GM23248 (cell line): Measurements from ENCODE around the gene CLCN1. TPM values are rescaled to one million over a fixed set of nuclear protein-coding genes. Genes with fewer than 3 reads are reported as not detected.

ENCODE experiments used
- DNase-seq: peaks from one replicate; pipeline ENCODE4 v3.0.0-alpha.2; 2015
- H2AFZ ChIP-seq: fragments of 200-600 bp; sonication (generic); 2 replicates; pipeline ENCODE4 v1.6.1; 2016; ENCODE audit warnings: antibody characterized with exemption
- H3F3A ChIP-seq: fragments of 200-600 bp; sonication (generic); 2 replicates; pipeline ENCODE4 v1.6.1; 2016; ENCODE audit warnings: mild to moderate bottlenecking, antibody characterized with exemption, mixed run types; ENCODE audit not compliant: insufficient read depth
- H3K27ac ChIP-seq: fragments of 200-600 bp; sonication (generic); 2 replicates; pipeline ENCODE4 v1.5.1; 2016; ENCODE audit warnings: mild to moderate bottlenecking
- H3K27me3 ChIP-seq: fragments of 200-600 bp; sonication (generic); replicated peaks from 2 replicates; pipeline ENCODE4 v1.6.1; 2016; ENCODE audit warnings: mild to moderate bottlenecking; ENCODE audit not compliant: insufficient read depth
- H3K36me3 ChIP-seq: fragments of 200-600 bp; sonication (generic); 2 replicates; pipeline ENCODE4 v1.6.1; 2016; ENCODE audit warnings: low read depth, mild to moderate bottlenecking
- H3K4me1 ChIP-seq: fragments of 200-600 bp; sonication (generic); 2 replicates; pipeline ENCODE4 v1.6.1; 2016; ENCODE audit warnings: mild to moderate bottlenecking; ENCODE audit not compliant: insufficient read depth
- H3K4me2 ChIP-seq: fragments of 200-600 bp; sonication (generic); one replicate; pipeline ENCODE4 v1.6.1; 2016; ENCODE audit warnings: mild to moderate bottlenecking; ENCODE audit not compliant: unreplicated experiment
- H3K4me3 ChIP-seq: fragments of 200-600 bp; sonication (generic); 2 replicates; pipeline ENCODE4 v1.5.1; 2016; ENCODE audit warnings: mild to moderate bottlenecking
- H3K79me2 ChIP-seq: fragments of 200-600 bp; sonication (generic); 2 replicates; pipeline ENCODE4 v1.6.1; 2016; ENCODE audit warnings: mild to moderate bottlenecking; ENCODE audit not compliant: insufficient read depth
- H3K9ac ChIP-seq: fragments of 200-600 bp; sonication (generic); 2 replicates; pipeline ENCODE4 v1.6.1; 2016; ENCODE audit warnings: mild to moderate bottlenecking
- H3K9me2 ChIP-seq: fragments of 200-600 bp; sonication (generic); 2 replicates; pipeline ENCODE4 v1.6.1; 2016; ENCODE audit warnings: mixed run types, mild to moderate bottlenecking, moderate library complexity; ENCODE audit not compliant: insufficient read depth
- H3K9me3 ChIP-seq: fragments of 200-600 bp; sonication (generic); one replicate; pipeline ENCODE4 v1.6.1; 2017; ENCODE audit warnings: low read depth
- H4K20me1 ChIP-seq: fragments of 200-600 bp; sonication (generic); 2 replicates; pipeline ENCODE4 v1.6.0; 2016; ENCODE audit not compliant: insufficient read depth
- EZH2 ChIP-seq: fragments of 200-600 bp; sonication (generic); IDR thresholded peaks from 2 replicates; pipeline ENCODE4 v1.6.1; 2018; ENCODE audit warnings: antibody characterized with exemption, mild to moderate bottlenecking; ENCODE audit not compliant: insufficient read depth, poor library complexity, severe bottlenecking
- EZH2phosphoT487 ChIP-seq: fragments of 200-600 bp; sonication (generic); IDR thresholded peaks from 2 replicates; pipeline ENCODE4 v1.6.1; 2018; ENCODE audit warnings: antibody characterized with exemption, moderate library complexity, mild to moderate bottlenecking, low read depth; ENCODE audit not compliant: insufficient read depth
- WGBS, 2 experiments: methylation state at CpG; one replicate each; pipeline ENCODE4 v1.1.6; 2015 to 2017; ENCODE audit warnings: low lambda C conversion rate in 2 of 2, low coverage in 1 of 2; ENCODE audit errors: missing lambda C conversion rate in 2 of 2; 5-methylcytosine and 5-hydroxymethylcytosine counted together
- in situ Hi-C: fragments of 300-500 bp; cut with MboI; formaldehyde crosslinking; loops from 2 replicates; pipeline ENCODE4 v1.15.0; 2020
- polyA plus RNA-seq: library from polyadenylated mRNA; unstranded; fragments of >200 nt; fragmentation: Nextera tagmentation; extraction: Ambion mirVana; gene quantifications from 2 replicates; pipeline ENCODE4 v1.2.1, GENCODE V29; 2016
- total RNA-seq: library from RNA; depleted of rRNA; stranded (reverse); fragments of >200 nt; shearing (Covaris generic); gene quantifications from 2 replicates; pipeline ENCODE4 v1.2.3, GENCODE V29; 2014

CLCN1 gene
- total and polyA plus RNA-seq, 2 experiments from 2014 or later = not detected

GRCh38 chr7:143334244-143334643 is 18.3 kb downstream of the CLCN1 start:
- no peak for TF ChIP-seq EZH2phosphoT487
- TF ChIP-seq EZH2 = no peak
- no peaks in the 10 kb centered on the region for H3K36me3 ChIP-seq
- in situ Hi-C loops = no loop called here
- peaks cover 8% of the 10 kb centered on the region for H3K4me1 ChIP-seq
- 25 to 48% methylated on average over 1 of the region's 1 CpG for whole genome bisulfite sequencing, 2 experiments
- H3K4me2 ChIP-seq = no peak overlapping the region
- no peak overlapping the region for H2AFZ ChIP-seq
- no peaks in the 10 kb centered on the region for H3K9me3 ChIP-seq
- H3K27me3 ChIP-seq = 0 out of 2 replicates have a peak, but pooled peaks cover 5% of the 10 kb centered on the region
- H3K4me3 ChIP-seq = no peak overlapping the region
- DNase-seq = no peak
- H3F3A ChIP-seq = peaks cover 8% of the 10 kb centered on the region
- no peaks in the 10 kb centered on the region for H3K9me2 ChIP-seq
- no peaks in the 10 kb centered on the region for H4K20me1 ChIP-seq
- H3K9ac ChIP-seq = no peak overlapping the region
- no peak overlapping the region for H3K27ac ChIP-seq
- H3K79me2 ChIP-seq = no peaks in the 10 kb centered on the region

- DNase-seq = no peak
- H3K27me3 ChIP-seq = peaks cover 10% of the 10 kb centered on the region; the same call in 1 of the 2 replicates
- no peaks in the 10 kb centered on the region for H3F3A ChIP-seq
- 87 to 92% methylated on average over 3 of the region's 3 CpGs for WGBS, 2 experiments
- H3K4me2 ChIP-seq = no peak overlapping the region
- H3K9ac ChIP-seq = no peak overlapping the region
- no peaks in the 10 kb centered on the region for H3K9me2 ChIP-seq
- TF ChIP-seq EZH2 (no peak), EZH2phosphoT487 (no peak)
- H3K4me1 ChIP-seq = no peaks in the 10 kb centered on the region
- no peak overlapping the region for H2AFZ ChIP-seq
- no peaks in the 10 kb centered on the region for H3K79me2 ChIP-seq
- H3K36me3 ChIP-seq = no peaks in the 10 kb centered on the region
- no peak overlapping the region for H3K27ac ChIP-seq
- H4K20me1 ChIP-seq = no peaks in the 10 kb centered on the region
- in situ Hi-C loops = no loop called here
- no peak overlapping the region for H3K4me3 ChIP-seq
- H3K9me3 ChIP-seq = no peaks in the 10 kb centered on the region
Observed at GRCh38 chr7:143337216-143337615, 21.3 kb downstream of the CLCN1 start.

GRCh38 chr7:143341842-143342241 is 25.9 kb downstream of the CLCN1 start:
- no peaks in the 10 kb centered on the region for H4K20me1 ChIP-seq
- no peaks in the 10 kb centered on the region for H3F3A ChIP-seq
- WGBS, 2 experiments = 86 to 89% methylated on average over 8 of the region's 8 CpGs
- no peaks in the 10 kb centered on the region for H3K9me2 ChIP-seq
- H2AFZ ChIP-seq = no peak overlapping the region
- in situ Hi-C loops = no loop called here
- DNase-seq = no peak
- TF ChIP-seq EZH2phosphoT487 = no peak
- TF ChIP-seq EZH2 = no peak
- no peak overlapping the region for H3K4me3 ChIP-seq
- no peak overlapping the region for H3K4me2 ChIP-seq
- H3K4me1 ChIP-seq = no peaks in the 10 kb centered on the region
- no peaks in the 10 kb centered on the region for H3K79me2 ChIP-seq
- no peaks in the 10 kb centered on the region for H3K36me3 ChIP-seq
- H3K27me3 ChIP-seq = peaks cover 15% of the 10 kb centered on the region
- no peak overlapping the region for H3K27ac ChIP-seq
- no peaks in the 10 kb centered on the region for H3K9me3 ChIP-seq
- H3K9ac ChIP-seq = no peak overlapping the region

DNA sequence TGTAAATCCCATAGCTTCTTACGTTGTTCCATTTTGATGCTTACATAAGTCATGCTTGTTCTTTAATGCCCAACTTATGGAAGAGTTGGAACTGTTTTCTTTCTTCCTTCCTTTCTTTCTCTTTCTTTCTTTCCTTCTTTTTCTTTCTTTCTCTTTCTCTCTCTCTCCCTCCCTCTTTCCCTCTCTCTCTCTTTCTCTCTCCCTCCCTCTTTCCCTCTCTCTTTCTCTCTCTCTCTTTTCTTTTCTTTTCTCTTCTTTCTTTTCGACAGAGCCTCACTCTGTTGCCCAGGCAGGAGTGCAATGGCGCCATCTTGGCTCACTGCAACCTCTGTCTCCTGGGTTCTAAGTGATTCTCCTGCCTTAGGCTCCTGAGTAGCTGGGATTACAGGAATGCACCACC is 27.7 kb downstream of the CLCN1 start:
- DNase-seq = no peak

GRCh38 chr7:143345428-143345900 is 29.6 kb downstream of the CLCN1 start:
- no peak overlapping the region for H3K9ac ChIP-seq
- no peak overlapping the region; the same call in 1 of the 2 replicates for H3K4me3 ChIP-seq
- WGBS, 2 experiments = 12 to 14% methylated on average over 32 to 34 of the region's 35 CpGs
- TF ChIP-seq EZH2 (no peak), EZH2phosphoT487 (no peak)
- no peaks in the 10 kb centered on the region for H3K36me3 ChIP-seq
- peak overlapping the region; percentile 69 for H2AFZ ChIP-seq
- in situ Hi-C loops = no loop called here
- no peaks in the 10 kb centered on the region for H3F3A ChIP-seq
- H3K27me3 ChIP-seq = peaks cover 19% of the 10 kb centered on the region
- H3K79me2 ChIP-seq = no peaks in the 10 kb centered on the region
- no peaks in the 10 kb centered on the region for H3K4me1 ChIP-seq
- no peak overlapping the region for H3K4me2 ChIP-seq
- no peaks in the 10 kb centered on the region for H3K9me2 ChIP-seq
- peak; percentile 52 for DNase-seq
- no peaks in the 10 kb centered on the region for H3K9me3 ChIP-seq
- no peaks in the 10 kb centered on the region for H4K20me1 ChIP-seq
- no peak overlapping the region for H3K27ac ChIP-seq

More for the DNA sequence above, 27.7 kb downstream of the CLCN1 start:
- Histone ChIP-seq H3K27ac (no peak overlapping the region), H3K9me3 (no peaks in the 10 kb centered on the region), H3K4me3 (no peak overlapping the region), H3K27me3 (peaks cover 20% of the 10 kb centered on the region), H3K79me2 (no peaks in the 10 kb centered on the region), H3K36me3 (no peaks in the 10 kb centered on the region), H2AFZ (no peak overlapping the region), H3K4me1 (no peaks in the 10 kb centered on the region), H3K9me2 (no peaks in the 10 kb centered on the region), H3K4me2 (no peak overlapping the region), H3K9ac (no peak overlapping the region), H4K20me1 (no peaks in the 10 kb centered on the region), H3F3A (no peaks in the 10 kb centered on the region)
- in situ Hi-C loops = no loop called here
- 78 to 89% methylated on average over 3 of the region's 3 CpGs for WGBS, 2 experiments
- TF ChIP-seq EZH2phosphoT487 = no peak
- no peak for TF ChIP-seq EZH2
